GM18526 (cell line): ENCODE data around the gene SDK2.

Experiments
- POLR2A ChIP-seq: IDR thresholded peaks from 3 replicates; pipeline ENCODE4 v1.6.1; 2011; ENCODE audit not compliant: insufficient read length; ENCODE audit errors: extremely low read depth

The SDK2 gene

DNA sequence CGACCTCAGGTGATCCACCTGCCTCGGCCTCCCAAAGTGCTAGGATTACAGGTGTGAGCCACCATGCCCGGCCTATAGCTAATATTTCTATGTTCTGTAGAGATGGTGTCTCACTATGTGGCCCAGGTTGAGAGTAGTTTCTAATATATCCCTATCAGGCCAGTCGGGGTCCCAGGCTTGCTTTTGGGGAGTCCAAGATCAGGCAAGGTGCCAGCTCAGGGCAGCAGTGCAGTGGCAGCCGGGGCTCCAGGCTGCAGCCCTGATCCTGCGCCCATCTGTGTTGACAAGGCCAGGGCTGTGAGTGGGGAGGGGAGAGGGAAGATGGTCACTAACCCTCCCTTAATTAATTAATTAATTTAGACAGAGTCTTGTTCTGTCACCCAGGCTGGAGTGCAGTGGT, 254.8 kb downstream of the SDK2 start:
- no peak for TF ChIP-seq POLR2A

DNA sequence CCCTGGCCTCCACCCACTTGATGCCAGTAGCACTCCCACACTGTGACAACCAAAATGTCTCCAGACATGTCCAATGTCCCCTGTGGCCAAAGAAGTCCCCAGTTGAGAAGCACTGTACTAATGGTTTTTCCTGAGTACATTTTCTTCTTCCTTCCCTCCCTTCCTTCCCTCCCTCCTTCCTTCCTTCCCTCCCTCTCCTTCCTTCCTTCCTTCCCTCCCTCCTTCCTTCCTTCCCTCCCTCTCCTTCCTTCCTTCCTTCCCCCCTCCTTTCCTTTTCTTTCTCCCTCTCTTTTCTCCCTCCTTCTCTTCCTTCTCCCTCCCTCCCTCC, 255.7 kb downstream of the SDK2 start:
- no peak for TF ChIP-seq POLR2A

DNA sequence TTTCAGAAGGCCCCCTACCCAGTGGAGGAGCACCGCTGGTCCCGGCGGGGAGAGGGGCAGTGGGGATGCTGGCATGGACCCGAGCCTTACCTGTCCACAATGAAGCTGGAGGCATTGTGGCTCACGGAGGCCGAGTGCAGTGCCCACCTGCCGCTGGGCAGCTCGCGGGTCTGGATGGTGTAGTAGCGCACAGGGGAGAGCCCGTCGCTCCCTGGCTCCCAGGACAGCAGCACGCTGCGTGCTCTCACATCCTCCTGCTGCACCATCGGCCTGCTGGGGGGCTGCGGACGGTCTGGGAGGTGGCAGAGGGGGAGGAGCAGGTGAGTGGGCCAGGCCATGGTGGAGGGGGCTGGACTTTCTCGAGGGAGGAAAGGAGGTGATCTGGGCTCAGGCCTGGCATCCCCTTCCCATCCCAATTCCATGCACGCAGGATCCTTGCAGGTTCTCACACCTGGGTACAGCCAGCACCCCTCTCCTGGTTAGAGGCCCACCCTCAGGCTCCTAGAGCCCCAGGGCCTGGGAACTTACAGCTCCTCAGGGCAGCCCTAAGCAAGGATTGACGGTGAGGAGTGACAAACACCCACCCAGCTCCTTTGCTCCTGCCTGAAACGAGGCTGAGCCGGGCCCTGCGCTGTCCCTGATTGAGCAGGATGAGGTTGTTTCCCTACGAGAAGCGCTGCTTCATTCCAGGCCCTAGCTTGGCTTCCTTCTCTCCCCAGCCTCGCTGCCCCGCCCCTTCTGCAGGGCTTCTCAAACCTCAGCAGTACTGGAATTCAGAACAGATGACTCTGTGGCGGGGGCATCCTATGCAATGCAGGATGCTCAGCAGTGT, 256.3 kb downstream of the SDK2 start:
- no peak for TF ChIP-seq POLR2A

DNA sequence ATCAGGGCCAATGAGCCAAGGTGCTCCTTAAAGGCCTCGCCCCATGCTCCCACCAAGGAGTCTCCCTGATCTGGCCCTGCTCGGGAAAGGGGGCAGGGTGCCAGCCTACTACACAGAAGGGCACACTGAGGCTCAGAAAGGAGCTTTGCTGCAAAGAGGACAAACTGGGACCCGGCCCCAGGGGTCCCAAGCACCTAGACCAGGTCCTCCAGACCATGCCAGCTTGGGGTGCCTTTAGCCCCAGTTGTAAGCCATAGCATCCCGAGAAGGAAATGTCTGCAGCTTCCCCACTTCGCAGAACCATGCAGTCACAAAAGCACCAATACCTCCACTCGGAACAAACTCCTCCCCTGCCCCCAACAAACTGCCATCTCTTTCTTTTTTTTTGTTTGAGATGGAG, 257.7 kb downstream of the SDK2 start:
- no peak for TF ChIP-seq POLR2A

DNA sequence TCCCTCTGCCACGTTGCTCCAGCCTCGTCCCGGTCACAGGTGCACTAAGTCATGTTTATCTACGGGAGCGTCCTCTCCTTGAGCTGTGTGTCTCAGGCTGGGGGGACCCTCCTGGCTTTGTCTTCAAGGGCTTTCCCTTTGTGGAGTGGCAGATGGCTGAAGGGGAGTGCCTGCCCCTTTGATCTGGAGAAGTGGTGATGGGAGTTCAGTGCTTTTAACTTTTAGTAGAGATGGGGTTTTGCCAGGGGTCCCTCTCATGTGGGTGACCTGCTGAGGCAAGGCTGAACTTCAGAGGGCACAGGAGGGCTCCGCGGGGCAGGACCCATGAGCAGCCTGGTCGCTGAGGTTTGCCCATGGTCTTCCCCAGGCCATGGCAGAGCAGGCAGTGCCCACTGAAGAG, 259.3 kb downstream of the SDK2 start:
- TF ChIP-seq POLR2A: no peak

DNA sequence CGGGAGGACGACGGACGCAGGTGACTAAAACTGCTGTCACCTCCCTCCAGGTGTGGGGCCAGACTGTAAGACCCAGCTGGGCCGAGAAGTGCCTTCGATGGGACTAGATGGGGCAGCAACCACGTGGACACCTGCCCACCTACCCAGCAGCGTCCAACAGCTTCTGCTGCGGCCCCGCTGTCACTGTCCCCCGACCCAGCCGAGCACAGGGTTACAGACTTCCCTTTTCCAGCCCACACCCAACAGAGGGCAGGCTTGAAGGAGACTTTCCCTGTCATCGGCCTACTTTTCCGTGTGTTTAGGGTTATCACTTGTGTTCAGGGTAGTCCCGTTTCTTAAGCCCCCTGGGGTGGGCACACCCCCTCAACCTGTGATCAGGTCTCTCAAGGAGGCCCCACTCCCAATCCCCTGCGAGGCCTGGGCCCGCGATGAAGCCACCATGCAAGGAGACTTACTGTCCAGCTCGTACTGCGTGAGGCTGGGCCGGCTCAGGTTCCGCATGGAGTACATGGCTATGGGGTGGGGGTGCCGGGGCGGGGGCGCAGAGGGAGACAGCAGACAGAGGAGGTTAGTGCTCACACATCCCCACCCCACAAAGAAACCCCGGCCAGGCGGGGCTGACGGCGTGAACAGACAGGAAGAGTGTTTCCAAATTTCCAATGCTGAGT, 263.7 kb downstream of the SDK2 start:
- no peak for TF ChIP-seq POLR2A

DNA sequence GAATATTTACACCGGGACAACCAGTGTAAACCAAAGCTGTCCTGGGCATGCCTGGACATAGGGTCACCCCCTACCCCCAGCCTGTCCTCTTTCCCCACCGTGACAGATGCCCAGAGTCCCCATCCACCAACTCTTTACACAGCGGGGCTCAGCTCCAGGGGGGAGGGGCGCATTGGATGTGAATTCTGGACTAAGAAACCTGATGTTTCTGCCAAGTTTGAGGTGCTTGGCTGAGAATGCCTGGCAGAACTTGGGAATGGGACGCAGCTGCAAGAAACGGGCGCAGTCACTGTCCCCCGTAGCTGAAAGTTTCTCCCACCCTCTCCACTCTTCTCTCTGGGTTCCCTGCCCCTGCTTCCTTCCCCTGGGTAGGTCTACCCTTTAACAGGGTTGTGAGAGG, 264.4 kb downstream of the SDK2 start:
- no peak for TF ChIP-seq POLR2A

DNA sequence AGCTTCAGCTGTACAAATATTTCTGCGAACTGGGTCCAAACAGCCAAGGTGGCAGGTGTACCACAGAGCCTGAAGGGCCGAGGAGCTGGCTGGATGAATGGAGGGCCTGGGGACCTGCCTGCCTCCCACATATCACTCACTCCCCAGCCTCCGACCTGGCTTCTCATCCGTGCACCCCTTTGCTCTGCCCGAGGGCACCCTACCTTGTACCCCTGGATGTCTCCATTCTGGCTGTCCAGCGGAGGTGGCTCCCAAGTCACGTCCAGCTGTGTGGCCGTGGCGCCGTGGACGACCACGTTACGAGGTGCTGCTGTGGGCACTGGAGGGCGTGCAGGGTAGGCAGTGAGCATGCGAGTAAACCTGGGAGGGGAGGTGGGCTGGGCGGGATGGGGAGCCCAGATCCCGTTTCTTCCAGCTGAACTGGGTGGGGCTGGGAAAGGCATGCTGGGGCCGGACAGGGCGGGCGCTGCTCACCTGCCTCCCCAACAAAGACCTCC, 265.2 kb downstream of the SDK2 start:
- TF ChIP-seq POLR2A: no peak

DNA sequence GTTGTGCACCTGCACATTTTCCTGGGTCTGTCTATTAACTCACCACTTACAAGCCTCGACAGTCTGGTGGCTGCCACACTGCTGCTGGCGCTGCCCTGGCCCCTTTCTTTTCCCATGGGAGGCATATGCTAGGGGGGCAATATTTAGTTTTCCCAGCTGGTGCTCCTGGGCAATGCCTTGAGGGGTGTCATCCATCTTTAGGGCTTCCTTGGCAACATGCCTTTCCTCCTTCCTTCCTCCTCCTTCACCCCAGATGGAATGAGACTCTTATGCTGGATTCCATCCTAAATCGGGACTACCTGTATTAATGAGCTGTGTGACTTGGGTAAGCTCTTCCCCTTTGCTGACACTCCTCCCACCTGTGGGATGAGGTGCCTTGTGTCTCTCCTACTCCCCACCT, 267.6 kb downstream of the SDK2 start:
- no peak for TF ChIP-seq POLR2A

DNA sequence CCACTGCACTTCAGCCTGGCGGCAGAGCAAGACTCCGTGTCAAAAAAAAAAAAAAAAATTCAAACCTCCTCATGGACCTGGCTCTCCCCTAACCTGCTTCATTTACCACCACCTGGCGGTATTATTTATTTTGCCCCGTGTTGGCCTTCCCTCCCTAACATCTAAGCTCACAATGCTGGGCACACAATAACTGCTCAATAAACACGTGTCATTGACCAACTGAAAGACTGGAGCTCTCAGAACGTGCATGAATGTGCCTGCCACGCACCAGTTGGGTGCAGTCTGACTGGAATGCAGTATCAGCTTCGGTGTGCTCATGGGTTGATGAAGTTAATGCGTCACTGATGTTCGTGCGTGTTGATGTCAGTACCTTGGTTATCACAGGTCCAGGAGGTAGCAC, 268.1 kb downstream of the SDK2 start:
- TF ChIP-seq POLR2A: no peak

DNA sequence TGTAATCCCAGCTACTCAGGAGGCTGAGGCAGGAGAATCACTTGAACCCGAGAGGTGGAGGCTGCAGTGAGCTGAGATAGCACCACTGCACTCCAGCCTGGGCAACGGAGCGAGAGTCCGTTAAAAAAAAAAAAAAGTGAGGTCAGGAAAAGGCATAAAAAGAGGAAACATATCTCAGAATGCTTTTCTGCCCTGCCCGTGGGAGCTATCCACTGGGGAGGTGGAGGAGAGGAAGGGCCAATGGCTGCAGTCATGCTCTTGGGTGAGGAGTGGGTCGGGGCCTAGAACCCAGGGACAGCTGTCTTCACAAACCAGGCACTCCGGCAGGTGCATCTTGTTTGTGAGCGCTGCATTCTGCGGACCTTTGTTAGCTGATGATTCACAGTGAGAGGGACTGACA, 272.4 kb downstream of the SDK2 start:
- TF ChIP-seq POLR2A: no peak

DNA sequence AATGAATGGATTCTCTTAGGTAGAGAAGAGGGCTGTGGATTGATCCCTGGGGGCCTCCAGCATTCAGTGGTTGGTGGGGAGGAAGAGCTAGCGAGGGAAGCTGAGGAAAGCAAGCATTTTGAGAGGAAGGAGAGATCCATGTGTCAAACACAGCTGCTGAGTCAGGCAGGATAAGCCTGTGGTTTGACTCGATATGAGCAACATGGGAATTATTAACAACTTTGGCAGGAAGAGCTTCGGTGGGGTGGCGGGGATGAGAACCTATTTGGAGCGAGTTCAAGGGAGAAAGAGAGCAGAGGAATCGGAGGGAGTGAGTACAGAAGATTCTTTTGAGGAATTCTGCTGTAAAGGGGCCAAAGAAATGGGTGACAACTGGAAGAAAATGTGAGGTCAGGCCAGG, 273.0 kb downstream of the SDK2 start:
- TF ChIP-seq POLR2A: no peak

DNA sequence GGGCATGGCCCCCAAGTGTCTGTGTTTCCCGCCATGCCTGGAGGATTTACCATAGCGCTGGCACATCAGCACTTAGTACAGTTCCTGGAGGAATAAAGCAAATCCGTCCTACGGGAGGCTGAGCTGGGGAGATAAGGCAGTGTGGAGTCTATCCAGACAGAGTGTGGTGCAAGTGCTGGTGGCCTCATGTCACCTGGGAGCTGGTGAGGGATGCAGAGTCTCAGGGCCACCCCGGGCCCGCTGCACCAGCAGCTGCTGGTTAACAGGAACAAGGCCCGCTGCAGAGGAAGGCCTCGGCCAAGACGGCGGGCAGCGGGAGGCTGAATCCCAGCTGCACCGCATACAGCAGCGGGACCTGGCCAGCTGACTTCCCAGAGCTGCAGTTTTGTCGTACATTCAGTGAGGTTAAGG, 275.1 kb downstream of the SDK2 start:
- no peak for TF ChIP-seq POLR2A

DNA sequence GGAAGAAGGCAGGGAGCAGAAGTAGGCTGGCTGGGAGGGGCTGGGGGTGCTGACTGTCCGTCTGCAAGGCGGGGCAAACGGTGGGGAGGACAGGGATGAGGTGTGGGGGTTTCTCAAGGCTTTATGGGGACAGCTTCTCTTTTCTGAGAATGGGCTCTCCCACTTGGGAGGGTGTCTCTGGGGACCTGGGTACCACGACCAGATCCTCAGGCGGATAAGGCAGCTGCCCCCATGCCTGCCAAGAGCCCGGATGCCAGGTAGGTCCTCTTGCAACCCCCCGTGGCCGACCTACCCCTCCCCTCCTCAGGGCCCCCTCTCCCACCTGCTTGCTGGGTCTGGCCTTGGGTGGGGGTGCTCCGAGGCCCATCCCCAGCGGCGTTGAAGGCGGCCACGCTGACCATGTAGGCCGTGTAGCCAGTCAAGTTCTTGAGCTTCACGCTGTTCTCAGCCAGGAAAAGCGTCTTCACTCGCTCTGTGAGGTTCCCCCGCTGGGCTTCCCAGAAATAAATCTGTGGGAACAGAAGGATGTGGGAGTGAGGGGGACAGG, 276.1 kb downstream of the SDK2 start:
- no peak for TF ChIP-seq POLR2A

DNA sequence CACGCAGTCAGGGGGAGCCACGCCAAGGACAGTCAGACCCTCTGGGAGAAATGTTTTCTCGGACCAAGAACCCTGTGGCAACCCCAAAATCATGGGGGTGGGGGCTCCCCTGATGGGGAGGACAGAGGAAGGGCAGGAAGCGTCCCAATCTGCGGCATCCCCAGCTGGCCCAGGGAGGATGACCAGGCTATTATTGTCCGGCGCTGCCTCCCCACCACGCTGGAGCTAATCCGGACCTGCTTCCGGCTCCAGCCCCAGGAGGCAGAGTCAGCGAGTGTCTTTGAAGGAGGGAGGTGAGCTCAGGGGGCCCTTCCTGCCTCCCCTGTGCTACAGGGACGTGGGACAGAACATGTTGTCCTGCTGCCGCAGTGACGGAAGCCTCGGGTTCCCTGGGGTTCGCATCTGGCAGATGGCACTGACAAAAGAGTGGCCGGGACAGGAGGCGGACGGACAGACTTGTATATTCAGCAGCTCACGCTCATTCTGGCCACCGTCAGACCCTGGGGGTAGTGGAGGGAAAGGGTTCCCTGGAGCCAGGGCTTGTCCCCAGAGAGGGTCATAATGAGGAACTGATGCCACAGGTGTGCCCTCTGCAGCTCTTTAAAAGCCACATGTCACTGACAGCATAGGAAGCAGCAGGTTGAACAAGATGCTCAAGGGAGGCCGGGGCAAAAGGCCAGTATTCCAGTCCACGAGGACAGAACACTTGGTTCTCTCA, 278.2 kb downstream of the SDK2 start:
- no peak for TF ChIP-seq POLR2A
